ENCODE measurements around the gene OCEL1. TPM values are rescaled to one million over a fixed set of nuclear protein-coding genes. Genes with fewer than 3 reads are reported as not detected.
"Not testable (repeated sequence)": the region's sequence is repeated elsewhere in the genome, so short reads cannot be mapped to it uniquely, and the experiment has no call there.

Gene OCEL1
- polyA plus RNA-seq, 2 of the 4 experiments (the other 2 are of a cell fraction): 5.5 to 9.2 TPM

GRCh38 chr19:17266975-17267788 is 41.2 kb downstream of the OCEL1 start, which contains the start of gene BABAM1 (continued):
- no peak for TF ChIP-seq BHLHE40 (IDR thresholded peaks at IDR 0.05; ENCODE audit: low read depth, low read length)
- TF ChIP-seq RCOR1 (IDR thresholded peaks at IDR 0.05; ENCODE audit: low read depth, low read length): no peak
- TF ChIP-seq ZC3H11A (IDR thresholded peaks at IDR 0.05): no peak
- TF ChIP-seq CBX2 (IDR thresholded peaks at IDR 0.05; ENCODE audit: borderline replicate concordance, low read depth): no peak
- peak; percentile 59; the same call in 1 of the 2 replicates for TF ChIP-seq NPAS2 (CRISPR knock-in tag; IDR thresholded peaks at IDR 0.05; ENCODE audit: borderline replicate concordance)
- TF ChIP-seq FOSB (CRISPR knock-in tag; IDR thresholded peaks at IDR 0.05): no peak
- peak; percentile 88 for TF ChIP-seq HEYL (CRISPR knock-in tag; IDR thresholded peaks at IDR 0.05)
- peak; percentile 59 for TF ChIP-seq POLR2A (IDR thresholded peaks at IDR 0.05; ENCODE audit: low read length)
- no peak for TF ChIP-seq ESRRA (IDR thresholded peaks at IDR 0.05; ENCODE audit: borderline replicate concordance, low read length)
- TF ChIP-seq RNF2 (IDR thresholded peaks at IDR 0.05; ENCODE audit: borderline replicate concordance, low read depth): no peak
- peak in 1 of 2 experiments; percentile 49; a peak in 1 of 5 replicates for TF ChIP-seq JUN (IDR thresholded peaks at IDR 0.05)
- peak; percentile 72; the same call in 1 of the 2 replicates for TF ChIP-seq HDAC2 (IDR thresholded peaks at IDR 0.05)
- no peak for TF ChIP-seq CBX8 (IDR thresholded peaks at IDR 0.05)
- TF ChIP-seq, protein P1, sequence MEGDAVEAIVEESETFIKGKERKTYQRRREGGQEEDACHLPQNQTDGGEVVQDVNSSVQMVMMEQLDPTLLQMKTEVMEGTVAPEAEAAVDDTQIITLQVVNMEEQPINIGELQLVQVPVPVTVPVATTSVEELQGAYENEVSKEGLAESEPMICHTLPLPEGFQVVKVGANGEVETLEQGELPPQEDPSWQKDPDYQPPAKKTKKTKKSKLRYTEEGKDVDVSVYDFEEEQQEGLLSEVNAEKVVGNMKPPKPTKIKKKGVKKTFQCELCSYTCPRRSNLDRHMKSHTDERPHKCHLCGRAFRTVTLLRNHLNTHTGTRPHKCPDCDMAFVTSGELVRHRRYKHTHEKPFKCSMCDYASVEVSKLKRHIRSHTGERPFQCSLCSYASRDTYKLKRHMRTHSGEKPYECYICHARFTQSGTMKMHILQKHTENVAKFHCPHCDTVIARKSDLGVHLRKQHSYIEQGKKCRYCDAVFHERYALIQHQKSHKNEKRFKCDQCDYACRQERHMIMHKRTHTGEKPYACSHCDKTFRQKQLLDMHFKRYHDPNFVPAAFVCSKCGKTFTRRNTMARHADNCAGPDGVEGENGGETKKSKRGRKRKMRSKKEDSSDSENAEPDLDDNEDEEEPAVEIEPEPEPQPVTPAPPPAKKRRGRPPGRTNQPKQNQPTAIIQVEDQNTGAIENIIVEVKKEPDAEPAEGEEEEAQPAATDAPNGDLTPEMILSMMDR (IDR thresholded peaks at IDR 0.05): no peak
- TF ChIP-seq ZNF302 (CRISPR knock-in tag; IDR thresholded peaks at IDR 0.05): peak; percentile 79
- TF ChIP-seq EHF (CRISPR knock-in tag; IDR thresholded peaks at IDR 0.05): peak; percentile 93
- TF ChIP-seq CEBPB (IDR thresholded peaks at IDR 0.05): no peak
- peak; percentile 95 for TF ChIP-seq HOXB13 (CRISPR knock-in tag; IDR thresholded peaks at IDR 0.05; ENCODE audit: low read depth)

GRCh38 chr19:17268754-17269153 is 42.7 kb downstream of the OCEL1 start:
- CTCF ChIA-PET: interaction anchor here (0.7 to 1.9 kb wide), 5 partner anchors 10 to 140 kb away, joined by 3 to 8 read pairs (median 3); partner anchors contain the start of gene ANKLE1
- FAIRE-seq (no peak), ATAC-seq (no peak), DNase-seq (ENCODE audit: low read depth in 1 of 2, low spot score in 1 of 2) (no peak)
- peaks cover 4% of the 10 kb centered on the region; the same call in 2 of the 3 replicates for H3K4me1 ChIP-seq
- H3K4me3 ChIP-seq: no peak overlapping the region; the same call in 2 of the 3 replicates
- H3K9me3 ChIP-seq: no peaks in the 10 kb centered on the region
- 75% methylated on average over 2 of the region's 13 CpGs for WGBS (ENCODE audit: missing lambda C conversion rate)
- TF ChIP-seq GATA3 (IDR thresholded peaks at IDR 0.05; ENCODE audit: borderline replicate concordance) (no peak), JUNB (IDR thresholded peaks at IDR 0.05) (no peak), BHLHE40 (IDR thresholded peaks at IDR 0.05; ENCODE audit: low read depth, low read length) (no peak), ZNF302 (CRISPR knock-in tag; IDR thresholded peaks at IDR 0.05) (no peak), MAFK (IDR thresholded peaks at IDR 0.05; ENCODE audit: partially characterized antibody) (no peak), CBX8 (IDR thresholded peaks at IDR 0.05) (no peak), FOXS1 (CRISPR knock-in tag; IDR thresholded peaks at IDR 0.05) (no peak), RCOR1 (IDR thresholded peaks at IDR 0.05; ENCODE audit: low read depth, low read length) (no peak), ZFP36 (IDR thresholded peaks at IDR 0.05; ENCODE audit: borderline replicate concordance, partially characterized antibody) (no peak), NFE2L2 (conservative IDR thresholded peaks at IDR 0.05; ENCODE audit: low read length) (no peak), NPAS2 (CRISPR knock-in tag; IDR thresholded peaks at IDR 0.05; ENCODE audit: borderline replicate concordance) (no peak), SMC3 (IDR thresholded peaks at IDR 0.05) (no peak), PBX3 (IDR thresholded peaks at IDR 0.05) (no peak), ZC3H11A (IDR thresholded peaks at IDR 0.05) (no peak), ATOH8 (CRISPR knock-in tag; IDR thresholded peaks at IDR 0.05; ENCODE audit: low read depth) (no peak), EHF (CRISPR knock-in tag; IDR thresholded peaks at IDR 0.05) (no peak), EP300 (IDR thresholded peaks at IDR 0.05) (no peak), ZSCAN20 (CRISPR knock-in tag; IDR thresholded peaks at IDR 0.05) (no peak), HDAC2 (IDR thresholded peaks at IDR 0.05) (no peak)
- TF ChIP-seq, protein P2, sequence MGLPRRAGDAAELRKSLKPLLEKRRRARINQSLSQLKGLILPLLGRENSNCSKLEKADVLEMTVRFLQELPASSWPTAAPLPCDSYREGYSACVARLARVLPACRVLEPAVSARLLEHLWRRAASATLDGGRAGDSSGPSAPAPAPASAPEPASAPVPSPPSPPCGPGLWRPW (IDR thresholded peaks at IDR 0.05): no peak
- POLR2A ChIA-PET: no interaction called here
- peak overlapping the region; percentile 93 for H3K4me2 ChIP-seq
- peak overlapping the region in 1 of 2 experiments; percentile 91; a peak in 2 of 6 replicates for H3K27ac ChIP-seq

GRCh38 chr19:17274892-17275291 is 48.9 kb downstream of the OCEL1 start:
- H3K27ac ChIP-seq; H3K4me3 ChIP-seq; ATAC-seq; POLR2A ChIA-PET; FAIRE-seq; H3K4me1 ChIP-seq; H3K4me2 ChIP-seq; DNase-seq (ENCODE audit: low read depth in 1 of 2, low spot score in 1 of 2); H3K9me3 ChIP-seq: not testable (repeated sequence)
- 89% methylated on average over 3 of the region's 3 CpGs for WGBS (ENCODE audit: missing lambda C conversion rate)
- CTCF ChIA-PET: interaction anchor here (1.3 to 4.9 kb wide), 3 partner anchors 8 to 14 kb away, joined by 5 to 31 read pairs (median 10); no protein-coding TSS in a partner anchor
